ENCODE measurements around the gene ZBTB47.

The ZBTB47 gene

DNA sequence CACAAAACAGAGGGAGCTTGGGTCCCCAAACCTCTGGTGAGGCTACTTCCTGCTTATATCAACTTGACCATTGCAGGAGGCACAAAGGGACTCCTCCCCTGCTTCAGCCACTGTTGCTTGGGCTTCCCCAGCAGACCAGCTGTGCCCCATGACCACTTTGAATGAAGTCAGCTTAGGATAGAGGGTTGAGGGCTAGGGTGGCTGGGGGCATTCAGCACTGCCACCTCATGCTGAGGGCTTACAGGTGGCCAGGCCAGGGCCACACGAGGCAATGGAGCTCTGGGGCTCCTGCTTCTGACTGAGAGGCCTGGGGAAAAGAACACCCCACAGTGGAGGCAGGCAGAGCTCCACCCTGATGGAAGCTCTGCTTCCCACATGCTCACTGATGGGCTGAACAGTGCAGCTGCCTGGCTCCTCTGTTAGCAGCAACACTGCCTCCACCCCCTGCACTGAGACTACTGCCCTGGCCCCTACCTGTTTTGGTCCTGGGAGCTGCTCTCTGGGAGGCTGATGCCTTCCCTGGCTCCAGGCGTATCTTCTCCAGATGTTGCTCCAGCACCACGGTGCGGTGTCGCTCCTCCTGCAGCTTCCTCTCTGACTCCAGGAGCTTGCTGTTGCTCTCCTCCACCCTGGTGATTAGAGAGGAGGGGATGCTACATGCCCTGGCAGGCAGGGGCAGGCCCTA lies 59.3 kb downstream of the ZBTB47 start:
- no peak for DNase-seq (ENCODE audit: low read depth)

DNA sequence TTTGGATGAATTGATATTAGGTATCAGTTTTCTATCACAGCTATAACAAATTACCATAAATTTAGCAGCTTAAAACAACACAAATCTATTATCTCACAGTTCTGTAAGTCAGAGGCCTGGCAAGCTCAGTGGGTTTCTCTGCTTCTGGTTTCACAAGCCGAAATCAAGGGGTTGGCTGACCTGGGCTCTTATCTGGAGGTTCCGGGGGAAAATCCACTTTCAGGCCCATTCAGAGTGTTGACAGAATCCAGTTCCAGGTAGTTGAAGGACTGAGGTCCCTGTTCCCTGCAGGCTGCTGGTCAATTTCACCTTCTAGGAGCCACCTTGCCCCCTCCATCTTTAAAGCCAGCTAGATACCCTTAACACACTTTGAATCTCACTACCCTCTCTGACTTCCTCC lies 60.2 kb downstream of the ZBTB47 start:
- DNase-seq (ENCODE audit: low read depth): no peak

- no peak for DNase-seq (ENCODE audit: low read depth)
These were observed 60.8 kb downstream of the ZBTB47 start for GRCh38 chr3:42714171-42714852.

Measured in stimulated activated CD8-positive, alpha-beta memory T cell treated with anti-CD3 and anti-CD28 coated beads, Interleukin-4, amount 100 ng/mL, for 24 hours (primary cell).